ENCODE data around the gene SLC27A5. TPM values are rescaled to one million over a fixed set of nuclear protein-coding genes. Genes with fewer than 3 reads are reported as not detected.

Gene SLC27A5
- total and polyA plus RNA-seq, 9 of the 15 experiments (the other 6 are each of a cell fraction or from before 2014, with no cell fraction given) = 42.2 to 318 (median 64.7) TPM

- no peak for TF ChIP-seq ESRRB (CRISPR knock-in tag; IDR thresholded peaks at IDR 0.05; ENCODE audit: borderline replicate concordance)
- TF ChIP-seq TRIM25 (IDR thresholded peaks at IDR 0.05; ENCODE audit: borderline replicate concordance) = no peak
- TF ChIP-seq, protein P1, sequence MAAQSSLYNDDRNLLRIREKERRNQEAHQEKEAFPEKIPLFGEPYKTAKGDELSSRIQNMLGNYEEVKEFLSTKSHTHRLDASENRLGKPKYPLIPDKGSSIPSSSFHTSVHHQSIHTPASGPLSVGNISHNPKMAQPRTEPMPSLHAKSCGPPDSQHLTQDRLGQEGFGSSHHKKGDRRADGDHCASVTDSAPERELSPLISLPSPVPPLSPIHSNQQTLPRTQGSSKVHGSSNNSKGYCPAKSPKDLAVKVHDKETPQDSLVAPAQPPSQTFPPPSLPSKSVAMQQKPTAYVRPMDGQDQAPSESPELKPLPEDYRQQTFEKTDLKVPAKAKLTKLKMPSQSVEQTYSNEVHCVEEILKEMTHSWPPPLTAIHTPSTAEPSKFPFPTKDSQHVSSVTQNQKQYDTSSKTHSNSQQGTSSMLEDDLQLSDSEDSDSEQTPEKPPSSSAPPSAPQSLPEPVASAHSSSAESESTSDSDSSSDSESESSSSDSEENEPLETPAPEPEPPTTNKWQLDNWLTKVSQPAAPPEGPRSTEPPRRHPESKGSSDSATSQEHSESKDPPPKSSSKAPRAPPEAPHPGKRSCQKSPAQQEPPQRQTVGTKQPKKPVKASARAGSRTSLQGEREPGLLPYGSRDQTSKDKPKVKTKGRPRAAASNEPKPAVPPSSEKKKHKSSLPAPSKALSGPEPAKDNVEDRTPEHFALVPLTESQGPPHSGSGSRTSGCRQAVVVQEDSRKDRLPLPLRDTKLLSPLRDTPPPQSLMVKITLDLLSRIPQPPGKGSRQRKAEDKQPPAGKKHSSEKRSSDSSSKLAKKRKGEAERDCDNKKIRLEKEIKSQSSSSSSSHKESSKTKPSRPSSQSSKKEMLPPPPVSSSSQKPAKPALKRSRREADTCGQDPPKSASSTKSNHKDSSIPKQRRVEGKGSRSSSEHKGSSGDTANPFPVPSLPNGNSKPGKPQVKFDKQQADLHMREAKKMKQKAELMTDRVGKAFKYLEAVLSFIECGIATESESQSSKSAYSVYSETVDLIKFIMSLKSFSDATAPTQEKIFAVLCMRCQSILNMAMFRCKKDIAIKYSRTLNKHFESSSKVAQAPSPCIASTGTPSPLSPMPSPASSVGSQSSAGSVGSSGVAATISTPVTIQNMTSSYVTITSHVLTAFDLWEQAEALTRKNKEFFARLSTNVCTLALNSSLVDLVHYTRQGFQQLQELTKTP (IDR thresholded peaks at IDR 0.05; ENCODE audit: low read depth in 1 of 2, partially characterized antibody in 2 of 2) = no peak
- no peak for TF ChIP-seq E2F8 (IDR thresholded peaks at IDR 0.05; ENCODE audit: low read depth, partially characterized antibody)
- TF ChIP-seq E2F6 (IDR thresholded peaks at IDR 0.05; ENCODE audit: borderline replicate concordance in 1 of 2, extremely low read depth in 1 of 2, insufficient read depth in 1 of 2, insufficient read length in 1 of 2, low read depth in 1 of 2, low read length in 1 of 2, poor library complexity in 1 of 2, severe bottlenecking in 1 of 2) = no peak
- no peak for TF ChIP-seq CHD2 (IDR thresholded peaks at IDR 0.05; ENCODE audit: low read depth, low read length)
- TF ChIP-seq CREB3L1 (IDR thresholded peaks at IDR 0.05; ENCODE audit: borderline replicate concordance, low read depth) = no peak
- no peak for TF ChIP-seq CBX8 (IDR thresholded peaks at IDR 0.05; ENCODE audit: borderline replicate concordance, extremely low read depth, low read depth, low read length, poor library complexity, severe bottlenecking)
- no peak for TF ChIP-seq MCM3 (IDR thresholded peaks at IDR 0.05)
- TF ChIP-seq BCL6 (CRISPR knock-in tag; IDR thresholded peaks at IDR 0.05) = no peak
- no peak for TF ChIP-seq CREB5 (CRISPR knock-in tag; IDR thresholded peaks at IDR 0.05)
These were observed 40.0 kb upstream of the SLC27A5 start (continued) for GRCh38 chr19:58551577-58552471.

All from K562 (cell line).